WTC11 (cell line): ENCODE data around the gene AKT3. TPM values are rescaled to one million over a fixed set of nuclear protein-coding genes. Genes with fewer than 3 reads are reported as not detected.

ENCODE experiments used
- ATAC-seq: fragments of 200-7000 bp; cut with Tn5 transposase; 2 replicates; pipeline ENCODE4 v1.10.0; 2021; ENCODE audit warnings: mild to moderate bottlenecking, moderate library complexity
- CTCF ChIA-PET: fragments of 300-600 bp; sonication (Branson Sonifier 250); formaldehyde crosslinking; loops from one replicate; lab custom pipeline; 2021; ENCODE audit warnings: antibody characterized with exemption; lab: Charles Lee
- POLR2A ChIA-PET: fragments of 350-600 bp; sonication (Branson Sonifier 250); formaldehyde crosslinking; loops from one replicate; lab custom pipeline; 2021; ENCODE audit warnings: antibody characterized with exemption; lab: Charles Lee
- DNase-seq: peaks from one replicate; pipeline ENCODE4 v3.0.0; 2021; ENCODE audit warnings: low spot score
- H3K27ac Mint-ChIP-seq: 2 replicates; pipeline ENCODE4 v1.8.0; 2021; ENCODE audit warnings: mixed read lengths
- H3K27me3 Mint-ChIP-seq: 2 replicates; pipeline ENCODE4 v1.8.0; 2021; ENCODE audit warnings: low read depth, mild to moderate bottlenecking, moderate library complexity, mixed read lengths
- H3K36me3 Mint-ChIP-seq: 2 replicates; pipeline ENCODE4 v1.8.0; 2021; ENCODE audit warnings: mixed read lengths
- H3K4me1 Mint-ChIP-seq: 2 replicates; pipeline ENCODE4 v1.8.0; 2022; ENCODE audit warnings: mixed read lengths
- H3K4me3 Mint-ChIP-seq: 2 replicates; pipeline ENCODE4 v1.8.0; 2021; ENCODE audit warnings: mild to moderate bottlenecking, moderate library complexity, mixed read lengths
- H3K9me3 Mint-ChIP-seq: 2 replicates; pipeline ENCODE4 v1.8.0; 2021; ENCODE audit warnings: mixed read lengths
- ATF1 ChIP-seq: sonication (generic); formaldehyde crosslinking; IDR thresholded peaks from 2 replicates; pipeline ENCODE4 v1.8.1; 2023; ENCODE audit warnings: mild to moderate bottlenecking, moderate library complexity, missing genetic modification reagents
- ERG ChIP-seq: fragments of 250-450 bp; sonication (Bioruptor Pico); IDR thresholded peaks from 2 replicates; pipeline ENCODE4 v1.8.0; 2021; ENCODE audit warnings: mild to moderate bottlenecking
- ESRRA ChIP-seq: sonication (generic); formaldehyde crosslinking; IDR thresholded peaks from 2 replicates; pipeline ENCODE4 v1.8.1; 2022; ENCODE audit warnings: mild to moderate bottlenecking, missing genetic modification reagents, borderline replicate concordance
- ETV6 ChIP-seq: sonication (generic); formaldehyde crosslinking; IDR thresholded peaks from 2 replicates; pipeline ENCODE4 v1.8.1; 2022; ENCODE audit warnings: mild to moderate bottlenecking, missing genetic modification reagents
- FOXP1 ChIP-seq: sonication (generic); formaldehyde crosslinking; IDR thresholded peaks from 2 replicates; pipeline ENCODE4 v1.8.0; 2022; ENCODE audit warnings: missing genetic modification reagents, mild to moderate bottlenecking, moderate library complexity, borderline replicate concordance
- GTF2I ChIP-seq: fragments of 250-450 bp; sonication (Bioruptor Pico); conservative IDR thresholded peaks from 2 replicates; pipeline ENCODE4 v1.4.0; 2021; ENCODE audit warnings: mild to moderate bottlenecking
- IRF2 ChIP-seq: sonication (generic); formaldehyde crosslinking; IDR thresholded peaks from 2 replicates; pipeline ENCODE4 v1.8.0; 2022; ENCODE audit warnings: low read depth, missing genetic modification reagents, borderline replicate concordance
- KAT7 ChIP-seq: sonication (generic); formaldehyde crosslinking; IDR thresholded peaks from 2 replicates; pipeline ENCODE4 v1.8.1; 2023; ENCODE audit warnings: missing genetic modification reagents, mild to moderate bottlenecking, borderline replicate concordance
- NFATC4 ChIP-seq: fragments of 250-450 bp; sonication (Bioruptor Pico); IDR thresholded peaks from 2 replicates; pipeline ENCODE4 v1.9.0; 2021; ENCODE audit warnings: mild to moderate bottlenecking
- PRDM15 ChIP-seq: sonication (generic); formaldehyde crosslinking; IDR thresholded peaks from 2 replicates; pipeline ENCODE4 v1.8.0; 2022; ENCODE audit warnings: missing genetic modification reagents
- PRRX2 ChIP-seq: fragments of 250-450 bp; sonication (Bioruptor Pico); IDR thresholded peaks from 2 replicates; pipeline ENCODE4 v1.8.0; 2021; ENCODE audit warnings: mild to moderate bottlenecking
- RELA ChIP-seq: sonication (generic); formaldehyde crosslinking; IDR thresholded peaks from 2 replicates; pipeline ENCODE4 v1.8.1; 2022; ENCODE audit warnings: missing genetic modification reagents, mild to moderate bottlenecking, borderline replicate concordance
- TEAD1 ChIP-seq: sonication (generic); formaldehyde crosslinking; IDR thresholded peaks from 2 replicates; pipeline ENCODE4 v1.8.0; 2022; ENCODE audit warnings: mild to moderate bottlenecking, missing genetic modification reagents
- TP53 ChIP-seq: sonication (generic); formaldehyde crosslinking; IDR thresholded peaks from 2 replicates; pipeline ENCODE4 v1.8.1; 2023; ENCODE audit warnings: mild to moderate bottlenecking, missing genetic modification reagents
- USF1 ChIP-seq: sonication (generic); formaldehyde crosslinking; IDR thresholded peaks from 2 replicates; pipeline ENCODE4 v1.8.0; 2022; ENCODE audit warnings: mild to moderate bottlenecking, missing genetic modification reagents
- ZNF121 ChIP-seq: sonication (generic); formaldehyde crosslinking; IDR thresholded peaks from 2 replicates; pipeline ENCODE4 v1.8.0; 2023; ENCODE audit warnings: missing genetic modification reagents
- ZNF219 ChIP-seq: sonication (generic); formaldehyde crosslinking; IDR thresholded peaks from 2 replicates; pipeline ENCODE4 v1.8.0; 2023; ENCODE audit warnings: missing genetic modification reagents, mild to moderate bottlenecking, borderline replicate concordance
- total RNA-seq: library from RNA; stranded (reverse); gene quantifications from 3 replicates; pipeline ENCODE4 v1.2.3, GENCODE V29; 2021
- TF ChIP-seq, protein P1 (sequence below): sonication (generic); formaldehyde crosslinking; IDR thresholded peaks from 2 replicates; pipeline ENCODE4 v1.8.0; 2023; ENCODE audit warnings: missing genetic modification reagents
- TF ChIP-seq, protein P2 (sequence below): sonication (generic); formaldehyde crosslinking; IDR thresholded peaks from 2 replicates; pipeline ENCODE4 v1.8.1; 2023; ENCODE audit warnings: mild to moderate bottlenecking, missing genetic modification reagents, moderate library complexity
- TF ChIP-seq, protein P3 (sequence below): sonication (generic); formaldehyde crosslinking; IDR thresholded peaks from 2 replicates; pipeline ENCODE4 v1.8.1; 2023; ENCODE audit warnings: mild to moderate bottlenecking, missing genetic modification reagents, moderate library complexity
- TF ChIP-seq, protein P4 (sequence below): fragments of 250-450 bp; sonication (Bioruptor Pico); IDR thresholded peaks from 2 replicates; pipeline ENCODE4 v1.9.0; 2021; ENCODE audit warnings: mild to moderate bottlenecking

Gene AKT3
- total RNA-seq, 1 experiment from 2014 or later, result 38.5 TPM

DNA sequence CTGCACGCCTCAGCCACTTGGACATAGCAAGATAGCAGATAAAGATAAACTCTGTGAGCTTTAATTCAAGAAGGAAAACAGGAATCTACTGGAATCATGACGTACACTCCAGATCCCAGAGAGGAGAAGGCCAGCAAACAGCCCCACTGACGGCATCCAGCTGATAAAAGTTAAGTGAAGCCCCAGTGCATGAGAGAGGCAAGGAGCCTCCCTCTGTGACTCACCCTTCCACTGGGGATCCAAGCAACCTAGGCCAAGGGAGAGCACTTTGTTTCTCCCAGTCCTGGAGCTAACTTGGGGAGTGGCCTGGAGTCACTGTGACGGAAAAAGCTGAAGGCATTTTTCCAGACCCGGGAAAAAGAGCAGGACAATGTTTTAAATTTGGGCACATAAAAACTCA, 270.0 kb downstream of the AKT3 start:
- Mint-ChIP-seq H3K4me3 (no peak overlapping the region), H3K27me3 (no peaks in the 10 kb centered on the region), H3K27ac (no peak overlapping the region), H3K4me1 (peaks cover 3% of the 10 kb centered on the region), H3K36me3 (peaks cover 41% of the 10 kb centered on the region), H3K9me3 (peaks cover 52% of the 10 kb centered on the region)
- ATAC-seq (peak; percentile 34; the same call in 1 of the 2 replicates), DNase-seq (no peak)
- TF ChIP-seq ZNF219 (CRISPR knock-in tag) (no peak), PRDM15 (CRISPR knock-in tag) (no peak), ETV6 (CRISPR knock-in tag) (no peak), NFATC4 (no peak), ESRRA (CRISPR knock-in tag) (no peak), PRRX2 (CRISPR knock-in tag) (no peak), IRF2 (no peak), GTF2I (CRISPR knock-in tag) (no peak), TEAD1 (CRISPR knock-in tag) (no peak), TP53 (CRISPR knock-in tag) (no peak), FOXP1 (CRISPR knock-in tag) (no peak), ERG (no peak)
- TF ChIP-seq, protein P1, sequence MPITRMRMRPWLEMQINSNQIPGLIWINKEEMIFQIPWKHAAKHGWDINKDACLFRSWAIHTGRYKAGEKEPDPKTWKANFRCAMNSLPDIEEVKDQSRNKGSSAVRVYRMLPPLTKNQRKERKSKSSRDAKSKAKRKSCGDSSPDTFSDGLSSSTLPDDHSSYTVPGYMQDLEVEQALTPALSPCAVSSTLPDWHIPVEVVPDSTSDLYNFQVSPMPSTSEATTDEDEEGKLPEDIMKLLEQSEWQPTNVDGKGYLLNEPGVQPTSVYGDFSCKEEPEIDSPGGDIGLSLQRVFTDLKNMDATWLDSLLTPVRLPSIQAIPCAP (CRISPR knock-in tag), result no peak
- TF ChIP-seq, protein P2, sequence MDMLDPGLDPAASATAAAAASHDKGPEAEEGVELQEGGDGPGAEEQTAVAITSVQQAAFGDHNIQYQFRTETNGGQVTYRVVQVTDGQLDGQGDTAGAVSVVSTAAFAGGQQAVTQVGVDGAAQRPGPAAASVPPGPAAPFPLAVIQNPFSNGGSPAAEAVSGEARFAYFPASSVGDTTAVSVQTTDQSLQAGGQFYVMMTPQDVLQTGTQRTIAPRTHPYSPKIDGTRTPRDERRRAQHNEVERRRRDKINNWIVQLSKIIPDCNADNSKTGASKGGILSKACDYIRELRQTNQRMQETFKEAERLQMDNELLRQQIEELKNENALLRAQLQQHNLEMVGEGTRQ (CRISPR knock-in tag), result no peak
- CTCF ChIA-PET, result interaction anchor here (1.9 kb wide), 1 partner anchor 104 kb away, joined by 7 read pairs; no protein-coding TSS in a partner anchor
- POLR2A ChIA-PET, result no interaction called here

- ATAC-seq (no peak), DNase-seq (no peak)
- Mint-ChIP-seq H3K36me3 (peaks cover 16% of the 10 kb centered on the region), H3K9me3 (peaks cover 16% of the 10 kb centered on the region), H3K4me3 (no peak overlapping the region), H3K4me1 (peaks cover 5% of the 10 kb centered on the region), H3K27me3 (no peaks in the 10 kb centered on the region), H3K27ac (no peak overlapping the region)
- CTCF ChIA-PET, result no interaction called here
- POLR2A ChIA-PET, result no interaction called here
- TF ChIP-seq, protein P3, sequence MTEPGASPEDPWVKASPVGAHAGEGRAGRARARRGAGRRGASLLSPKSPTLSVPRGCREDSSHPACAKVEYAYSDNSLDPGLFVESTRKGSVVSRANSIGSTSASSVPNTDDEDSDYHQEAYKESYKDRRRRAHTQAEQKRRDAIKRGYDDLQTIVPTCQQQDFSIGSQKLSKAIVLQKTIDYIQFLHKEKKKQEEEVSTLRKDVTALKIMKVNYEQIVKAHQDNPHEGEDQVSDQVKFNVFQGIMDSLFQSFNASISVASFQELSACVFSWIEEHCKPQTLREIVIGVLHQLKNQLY (CRISPR knock-in tag), result no peak
- TF ChIP-seq KAT7 (CRISPR knock-in tag) (no peak), RELA (CRISPR knock-in tag) (no peak), ATF1 (CRISPR knock-in tag) (no peak), FOXP1 (CRISPR knock-in tag) (no peak), ZNF121 (CRISPR knock-in tag) (no peak), USF1 (CRISPR knock-in tag) (no peak), ERG (no peak)
- TF ChIP-seq, protein P4, sequence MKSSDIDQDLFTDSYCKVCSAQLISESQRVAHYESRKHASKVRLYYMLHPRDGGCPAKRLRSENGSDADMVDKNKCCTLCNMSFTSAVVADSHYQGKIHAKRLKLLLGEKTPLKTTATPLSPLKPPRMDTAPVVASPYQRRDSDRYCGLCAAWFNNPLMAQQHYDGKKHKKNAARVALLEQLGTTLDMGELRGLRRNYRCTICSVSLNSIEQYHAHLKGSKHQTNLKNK (CRISPR knock-in tag), result no peak
Measured at GRCh38 chr1:243575070-243575469, 275.0 kb downstream of the AKT3 start.
